HEK293 (cell line): ENCODE data around the gene SH3BP1.

Experiments used
- EGR2 ChIP-seq: fragments of 450-650 bp; formaldehyde crosslinking; IDR thresholded peaks from 2 replicates; pipeline ENCODE4 v1.5.1; 2016; ENCODE audit warnings: low read depth, missing biosample characterization, missing genetic modification characterization
- KLF16 ChIP-seq: fragments of 450-650 bp; formaldehyde crosslinking; IDR thresholded peaks from 2 replicates; pipeline ENCODE4 v1.5.1; 2017; ENCODE audit warnings: missing biosample characterization, missing genetic modification characterization
- KLF9 ChIP-seq: fragments of 450-650 bp; formaldehyde crosslinking; IDR thresholded peaks from 2 replicates; pipeline ENCODE4 v1.5.1; 2016; ENCODE audit warnings: missing biosample characterization, missing genetic modification characterization, low read depth
- OSR2 ChIP-seq: fragments of 450-650 bp; formaldehyde crosslinking; IDR thresholded peaks from 2 replicates; pipeline ENCODE4 v1.5.1; 2016; ENCODE audit warnings: missing biosample characterization, missing genetic modification characterization
- RBAK ChIP-seq: fragments of 450-650 bp; formaldehyde crosslinking; IDR thresholded peaks from 2 replicates; pipeline ENCODE4 v1.5.1; 2016; ENCODE audit warnings: missing biosample characterization, missing genetic modification characterization
- SP2 ChIP-seq: fragments of 450-650 bp; formaldehyde crosslinking; IDR thresholded peaks from 2 replicates; pipeline ENCODE4 v1.5.1; 2016; ENCODE audit warnings: missing biosample characterization, missing genetic modification characterization
- SP7 ChIP-seq: fragments of 450-650 bp; formaldehyde crosslinking; IDR thresholded peaks from 2 replicates; pipeline ENCODE4 v1.5.1; 2016; ENCODE audit warnings: missing biosample characterization, missing genetic modification characterization
- ZBTB48 ChIP-seq: fragments of 450-650 bp; formaldehyde crosslinking; IDR thresholded peaks from 2 replicates; pipeline ENCODE4 v1.5.1; 2016; ENCODE audit warnings: missing biosample characterization, missing genetic modification characterization
- ZBTB8A ChIP-seq: fragments of 450-650 bp; formaldehyde crosslinking; IDR thresholded peaks from 2 replicates; pipeline ENCODE4 v1.5.1; 2016; ENCODE audit warnings: missing biosample characterization, missing genetic modification characterization
- ZEB2 ChIP-seq: fragments of 450-650 bp; formaldehyde crosslinking; IDR thresholded peaks from 2 replicates; pipeline ENCODE4 v1.5.1; 2016; ENCODE audit warnings: missing biosample characterization, missing genetic modification characterization
- ZNF324 ChIP-seq: fragments of 450-650 bp; formaldehyde crosslinking; IDR thresholded peaks from 2 replicates; pipeline ENCODE4 v1.5.1; 2016; ENCODE audit warnings: missing biosample characterization, missing genetic modification characterization
- ZNF366 ChIP-seq: fragments of 450-650 bp; formaldehyde crosslinking; conservative IDR thresholded peaks from 2 replicates; pipeline ENCODE4 v1.5.1; 2016; ENCODE audit warnings: missing biosample characterization, missing genetic modification characterization
- ZNF433 ChIP-seq: fragments of 450-650 bp; formaldehyde crosslinking; IDR thresholded peaks from 2 replicates; pipeline ENCODE4 v1.5.1; 2016; ENCODE audit warnings: missing biosample characterization, missing genetic modification characterization, low read depth
- ZNF48 ChIP-seq: fragments of 450-650 bp; formaldehyde crosslinking; IDR thresholded peaks from 2 replicates; pipeline ENCODE4 v1.5.1; 2016; ENCODE audit warnings: missing biosample characterization, missing genetic modification characterization
- ZNF561 ChIP-seq: fragments of 450-650 bp; IDR thresholded peaks from 2 replicates; pipeline ENCODE4 v1.5.1; 2018; ENCODE audit warnings: missing biosample characterization, missing genetic modification characterization, borderline replicate concordance
- ZNF610 ChIP-seq: fragments of 450-650 bp; formaldehyde crosslinking; IDR thresholded peaks from 2 replicates; pipeline ENCODE4 v1.5.1; 2016; ENCODE audit warnings: missing biosample characterization, missing genetic modification characterization, borderline replicate concordance
- ZNF76 ChIP-seq: fragments of 450-650 bp; formaldehyde crosslinking; IDR thresholded peaks from 2 replicates; pipeline ENCODE4; 2016; ENCODE audit warnings: low read depth, missing biosample characterization, missing genetic modification characterization, borderline replicate concordance
- ZSCAN30 ChIP-seq: fragments of 450-650 bp; IDR thresholded peaks from 2 replicates; pipeline ENCODE4 v1.5.1; 2018; ENCODE audit warnings: missing biosample characterization, mild to moderate bottlenecking, missing genetic modification characterization, moderate library complexity
- ZXDB ChIP-seq: fragments of 450-650 bp; formaldehyde crosslinking; IDR thresholded peaks from 2 replicates; pipeline ENCODE4 v1.5.1; 2016; ENCODE audit warnings: missing biosample characterization, missing genetic modification characterization
- TF ChIP-seq, protein P1 (sequence below): fragments of 450-650 bp; formaldehyde crosslinking; IDR thresholded peaks from 2 replicates; pipeline ENCODE4 v1.5.1; 2017; ENCODE audit warnings: missing biosample characterization, missing genetic modification characterization
- TF ChIP-seq, protein P2 (sequence below): fragments of 450-650 bp; IDR thresholded peaks from 2 replicates; pipeline ENCODE4 v1.5.1; 2018; ENCODE audit warnings: missing biosample characterization, missing genetic modification characterization
- TF ChIP-seq, protein P3 (sequence below): fragments of 450-650 bp; formaldehyde crosslinking; IDR thresholded peaks from 2 replicates; pipeline ENCODE4 v1.5.1; 2016; ENCODE audit warnings: missing biosample characterization, missing genetic modification characterization
- TF ChIP-seq, protein P4 (sequence below): fragments of 450-650 bp; formaldehyde crosslinking; IDR thresholded peaks from 2 replicates; pipeline ENCODE4 v1.5.1; 2017; ENCODE audit warnings: missing biosample characterization, missing genetic modification characterization
- TF ChIP-seq, protein P5 (sequence below): fragments of 450-650 bp; formaldehyde crosslinking; IDR thresholded peaks from 2 replicates; pipeline ENCODE4 v1.5.1; 2016; ENCODE audit warnings: missing biosample characterization, missing genetic modification characterization
- TF ChIP-seq, protein P6 (sequence below): fragments of 450-650 bp; formaldehyde crosslinking; IDR thresholded peaks from 2 replicates; pipeline ENCODE4 v1.5.1; 2016; ENCODE audit warnings: missing biosample characterization, missing genetic modification characterization
- TF ChIP-seq, protein P7 (sequence below): fragments of 450-650 bp; formaldehyde crosslinking; IDR thresholded peaks from 2 replicates; pipeline ENCODE4 v1.5.1; 2016; ENCODE audit warnings: missing biosample characterization, missing genetic modification characterization
- TF ChIP-seq, protein P8 (sequence below): fragments of 450-650 bp; formaldehyde crosslinking; optimal IDR thresholded peaks from 2 replicates; pipeline ENCODE3; 2016; ENCODE audit warnings: missing biosample characterization, mild to moderate bottlenecking, missing genetic modification characterization

Gene SH3BP1

DNA sequence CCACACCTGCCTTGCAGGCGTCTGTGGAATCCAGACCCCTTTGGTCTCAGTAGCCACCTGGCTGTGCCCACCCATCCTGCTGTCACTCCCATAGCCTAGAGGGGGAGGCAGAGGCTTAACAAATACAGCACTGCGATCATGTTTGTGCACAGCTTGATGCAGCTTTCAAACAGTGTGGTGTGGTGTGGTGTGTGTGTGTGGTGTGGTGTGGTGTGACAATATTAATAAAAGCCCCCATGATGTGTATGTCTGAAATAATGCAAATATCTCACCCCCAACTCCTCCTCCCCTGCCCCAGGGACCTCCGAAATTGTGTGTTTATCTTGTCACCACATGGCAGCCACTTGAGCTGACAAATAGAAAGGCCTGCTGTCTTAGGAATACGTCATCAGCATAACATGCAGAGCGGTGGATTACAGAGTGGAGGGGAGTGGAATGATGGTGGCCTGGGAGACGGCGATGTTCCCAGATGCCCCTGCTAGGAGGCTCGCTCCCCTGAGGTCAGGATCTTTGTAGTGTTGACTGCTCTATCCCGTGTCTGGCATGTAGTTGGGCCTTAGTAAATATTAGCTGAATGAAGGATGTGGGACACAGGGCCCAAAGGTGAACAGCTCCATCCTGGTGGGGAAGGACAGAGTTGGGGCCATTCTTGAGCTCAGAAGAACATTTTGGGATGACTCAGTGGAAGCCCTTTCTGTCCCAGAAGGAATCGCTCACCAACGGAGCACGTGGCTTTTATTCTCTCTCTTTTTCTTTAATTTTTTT is 21.9 kb downstream of the SH3BP1 start (continued):
- TF ChIP-seq, protein P1, sequence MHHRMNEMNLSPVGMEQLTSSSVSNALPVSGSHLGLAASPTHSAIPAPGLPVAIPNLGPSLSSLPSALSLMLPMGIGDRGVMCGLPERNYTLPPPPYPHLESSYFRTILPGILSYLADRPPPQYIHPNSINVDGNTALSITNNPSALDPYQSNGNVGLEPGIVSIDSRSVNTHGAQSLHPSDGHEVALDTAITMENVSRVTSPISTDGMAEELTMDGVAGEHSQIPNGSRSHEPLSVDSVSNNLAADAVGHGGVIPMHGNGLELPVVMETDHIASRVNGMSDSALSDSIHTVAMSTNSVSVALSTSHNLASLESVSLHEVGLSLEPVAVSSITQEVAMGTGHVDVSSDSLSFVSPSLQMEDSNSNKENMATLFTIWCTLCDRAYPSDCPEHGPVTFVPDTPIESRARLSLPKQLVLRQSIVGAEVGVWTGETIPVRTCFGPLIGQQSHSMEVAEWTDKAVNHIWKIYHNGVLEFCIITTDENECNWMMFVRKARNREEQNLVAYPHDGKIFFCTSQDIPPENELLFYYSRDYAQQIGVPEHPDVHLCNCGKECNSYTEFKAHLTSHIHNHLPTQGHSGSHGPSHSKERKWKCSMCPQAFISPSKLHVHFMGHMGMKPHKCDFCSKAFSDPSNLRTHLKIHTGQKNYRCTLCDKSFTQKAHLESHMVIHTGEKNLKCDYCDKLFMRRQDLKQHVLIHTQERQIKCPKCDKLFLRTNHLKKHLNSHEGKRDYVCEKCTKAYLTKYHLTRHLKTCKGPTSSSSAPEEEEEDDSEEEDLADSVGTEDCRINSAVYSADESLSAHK (tag by site-specific recombination) = 0 out of 2 replicates have a peak, but pooled peaks have one; percentile 28
- 0 out of 2 replicates have a peak, but pooled peaks have one; percentile 4 for TF ChIP-seq ZBTB8A (tag by site-specific recombination)
- TF ChIP-seq, protein P2, sequence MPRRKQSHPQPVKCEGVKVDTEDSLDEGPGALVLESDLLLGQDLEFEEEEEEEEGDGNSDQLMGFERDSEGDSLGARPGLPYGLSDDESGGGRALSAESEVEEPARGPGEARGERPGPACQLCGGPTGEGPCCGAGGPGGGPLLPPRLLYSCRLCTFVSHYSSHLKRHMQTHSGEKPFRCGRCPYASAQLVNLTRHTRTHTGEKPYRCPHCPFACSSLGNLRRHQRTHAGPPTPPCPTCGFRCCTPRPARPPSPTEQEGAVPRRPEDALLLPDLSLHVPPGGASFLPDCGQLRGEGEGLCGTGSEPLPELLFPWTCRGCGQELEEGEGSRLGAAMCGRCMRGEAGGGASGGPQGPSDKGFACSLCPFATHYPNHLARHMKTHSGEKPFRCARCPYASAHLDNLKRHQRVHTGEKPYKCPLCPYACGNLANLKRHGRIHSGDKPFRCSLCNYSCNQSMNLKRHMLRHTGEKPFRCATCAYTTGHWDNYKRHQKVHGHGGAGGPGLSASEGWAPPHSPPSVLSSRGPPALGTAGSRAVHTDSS = no peak
- TF ChIP-seq EGR2 (tag by site-specific recombination) = peak; percentile 67
- TF ChIP-seq ZNF366 (tag by site-specific recombination) = peak; percentile 90
- 0 out of 2 replicates have a peak, but pooled peaks have one; percentile 35 for TF ChIP-seq KLF9 (tag by site-specific recombination)
- TF ChIP-seq, protein P3, sequence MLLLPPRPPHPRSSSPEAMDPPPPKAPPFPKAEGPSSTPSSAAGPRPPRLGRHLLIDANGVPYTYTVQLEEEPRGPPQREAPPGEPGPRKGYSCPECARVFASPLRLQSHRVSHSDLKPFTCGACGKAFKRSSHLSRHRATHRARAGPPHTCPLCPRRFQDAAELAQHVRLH (tag by site-specific recombination) = no peak
- TF ChIP-seq ZNF48 = no peak
- TF ChIP-seq RBAK (tag by site-specific recombination) = no peak
- TF ChIP-seq, protein P4, sequence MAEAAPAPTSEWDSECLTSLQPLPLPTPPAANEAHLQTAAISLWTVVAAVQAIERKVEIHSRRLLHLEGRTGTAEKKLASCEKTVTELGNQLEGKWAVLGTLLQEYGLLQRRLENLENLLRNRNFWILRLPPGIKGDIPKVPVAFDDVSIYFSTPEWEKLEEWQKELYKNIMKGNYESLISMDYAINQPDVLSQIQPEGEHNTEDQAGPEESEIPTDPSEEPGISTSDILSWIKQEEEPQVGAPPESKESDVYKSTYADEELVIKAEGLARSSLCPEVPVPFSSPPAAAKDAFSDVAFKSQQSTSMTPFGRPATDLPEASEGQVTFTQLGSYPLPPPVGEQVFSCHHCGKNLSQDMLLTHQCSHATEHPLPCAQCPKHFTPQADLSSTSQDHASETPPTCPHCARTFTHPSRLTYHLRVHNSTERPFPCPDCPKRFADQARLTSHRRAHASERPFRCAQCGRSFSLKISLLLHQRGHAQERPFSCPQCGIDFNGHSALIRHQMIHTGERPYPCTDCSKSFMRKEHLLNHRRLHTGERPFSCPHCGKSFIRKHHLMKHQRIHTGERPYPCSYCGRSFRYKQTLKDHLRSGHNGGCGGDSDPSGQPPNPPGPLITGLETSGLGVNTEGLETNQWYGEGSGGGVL (tag by site-specific recombination) = peak; percentile 48; the same call in 1 of the 2 replicates
- peak; percentile 69; the same call in 1 of the 2 replicates for TF ChIP-seq ZNF76 (tag by site-specific recombination)
- TF ChIP-seq SP2 (tag by site-specific recombination) = peak; percentile 32
- TF ChIP-seq, protein P5, sequence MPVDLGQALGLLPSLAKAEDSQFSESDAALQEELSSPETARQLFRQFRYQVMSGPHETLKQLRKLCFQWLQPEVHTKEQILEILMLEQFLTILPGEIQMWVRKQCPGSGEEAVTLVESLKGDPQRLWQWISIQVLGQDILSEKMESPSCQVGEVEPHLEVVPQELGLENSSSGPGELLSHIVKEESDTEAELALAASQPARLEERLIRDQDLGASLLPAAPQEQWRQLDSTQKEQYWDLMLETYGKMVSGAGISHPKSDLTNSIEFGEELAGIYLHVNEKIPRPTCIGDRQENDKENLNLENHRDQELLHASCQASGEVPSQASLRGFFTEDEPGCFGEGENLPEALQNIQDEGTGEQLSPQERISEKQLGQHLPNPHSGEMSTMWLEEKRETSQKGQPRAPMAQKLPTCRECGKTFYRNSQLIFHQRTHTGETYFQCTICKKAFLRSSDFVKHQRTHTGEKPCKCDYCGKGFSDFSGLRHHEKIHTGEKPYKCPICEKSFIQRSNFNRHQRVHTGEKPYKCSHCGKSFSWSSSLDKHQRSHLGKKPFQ (tag by site-specific recombination) = peak; percentile 69; the same call in 1 of the 2 replicates
- TF ChIP-seq ZSCAN30 (tag by site-specific recombination) = 0 out of 2 replicates have a peak, but pooled peaks have one; percentile 45
- TF ChIP-seq ZNF324 (tag by site-specific recombination) = peak; percentile 70; the same call in 1 of the 2 replicates
- TF ChIP-seq, protein P6, sequence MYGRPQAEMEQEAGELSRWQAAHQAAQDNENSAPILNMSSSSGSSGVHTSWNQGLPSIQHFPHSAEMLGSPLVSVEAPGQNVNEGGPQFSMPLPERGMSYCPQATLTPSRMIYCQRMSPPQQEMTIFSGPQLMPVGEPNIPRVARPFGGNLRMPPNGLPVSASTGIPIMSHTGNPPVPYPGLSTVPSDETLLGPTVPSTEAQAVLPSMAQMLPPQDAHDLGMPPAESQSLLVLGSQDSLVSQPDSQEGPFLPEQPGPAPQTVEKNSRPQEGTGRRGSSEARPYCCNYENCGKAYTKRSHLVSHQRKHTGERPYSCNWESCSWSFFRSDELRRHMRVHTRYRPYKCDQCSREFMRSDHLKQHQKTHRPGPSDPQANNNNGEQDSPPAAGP (tag by site-specific recombination) = peak; percentile 83
- TF ChIP-seq ZNF561 (tag by site-specific recombination) = peak; percentile 77
- TF ChIP-seq ZBTB48 = peak; percentile 55; the same call in 1 of the 2 replicates
- TF ChIP-seq ZNF610 (tag by site-specific recombination) = peak; percentile 90; the same call in 1 of the 2 replicates
- peak; percentile 81 for TF ChIP-seq ZXDB (tag by site-specific recombination)
- TF ChIP-seq ZNF433 (tag by site-specific recombination) = no peak
- TF ChIP-seq ZEB2 (tag by site-specific recombination) = peak; percentile 91
- peak; percentile 41; the same call in 1 of the 2 replicates for TF ChIP-seq KLF16 (tag by site-specific recombination)
- TF ChIP-seq, protein P7, sequence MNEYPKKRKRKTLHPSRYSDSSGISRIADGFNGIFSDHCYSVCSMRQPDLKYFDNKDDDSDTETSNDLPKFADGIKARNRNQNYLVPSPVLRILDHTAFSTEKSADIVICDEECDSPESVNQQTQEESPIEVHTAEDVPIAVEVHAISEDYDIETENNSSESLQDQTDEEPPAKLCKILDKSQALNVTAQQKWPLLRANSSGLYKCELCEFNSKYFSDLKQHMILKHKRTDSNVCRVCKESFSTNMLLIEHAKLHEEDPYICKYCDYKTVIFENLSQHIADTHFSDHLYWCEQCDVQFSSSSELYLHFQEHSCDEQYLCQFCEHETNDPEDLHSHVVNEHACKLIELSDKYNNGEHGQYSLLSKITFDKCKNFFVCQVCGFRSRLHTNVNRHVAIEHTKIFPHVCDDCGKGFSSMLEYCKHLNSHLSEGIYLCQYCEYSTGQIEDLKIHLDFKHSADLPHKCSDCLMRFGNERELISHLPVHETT (tag by site-specific recombination) = 0 out of 2 replicates have a peak, but pooled peaks have one; percentile 25
- peak; percentile 72 for TF ChIP-seq SP7 (tag by site-specific recombination)
- peak; percentile 57; the same call in 1 of the 2 replicates for TF ChIP-seq OSR2 (tag by site-specific recombination)
- TF ChIP-seq, protein P8, sequence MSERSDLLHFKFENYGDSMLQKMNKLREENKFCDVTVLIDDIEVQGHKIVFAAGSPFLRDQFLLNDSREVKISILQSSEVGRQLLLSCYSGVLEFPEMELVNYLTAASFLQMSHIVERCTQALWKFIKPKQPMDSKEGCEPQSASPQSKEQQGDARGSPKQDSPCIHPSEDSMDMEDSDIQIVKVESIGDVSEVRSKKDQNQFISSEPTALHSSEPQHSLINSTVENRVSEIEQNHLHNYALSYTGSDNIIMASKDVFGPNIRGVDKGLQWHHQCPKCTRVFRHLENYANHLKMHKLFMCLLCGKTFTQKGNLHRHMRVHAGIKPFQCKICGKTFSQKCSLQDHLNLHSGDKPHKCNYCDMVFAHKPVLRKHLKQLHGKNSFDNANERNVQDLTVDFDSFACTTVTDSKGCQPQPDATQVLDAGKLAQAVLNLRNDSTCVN (tag by site-specific recombination) = peak; percentile 15
